ENCODE measurements around the gene HDAC2. TPM values are rescaled to one million over a fixed set of nuclear protein-coding genes. Genes with fewer than 3 reads are reported as not detected.

The HDAC2 gene
- total and polyA plus RNA-seq, 2 experiments from 2014 or later, result 343 to 355 TPM

DNA sequence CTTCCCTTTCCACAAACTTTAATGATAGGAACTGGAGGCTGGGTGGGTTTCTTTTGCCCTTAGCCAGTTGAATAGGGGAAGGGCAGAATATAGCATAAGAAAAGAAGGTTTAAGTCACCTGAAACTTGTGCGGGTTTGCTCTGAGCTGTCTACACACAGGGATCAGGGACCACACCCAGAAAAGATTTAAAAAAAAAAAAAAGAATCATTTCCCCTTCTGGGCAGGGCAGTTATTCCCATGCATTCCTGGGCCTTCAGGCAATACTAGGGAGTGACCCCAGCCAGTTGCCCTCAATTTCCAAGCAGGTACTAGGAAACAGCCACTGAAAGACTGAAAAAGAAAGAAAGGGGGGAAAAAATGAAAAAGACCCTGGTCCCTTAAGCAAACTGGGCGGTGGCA, 39.6 kb upstream of the HDAC2 start:
- Histone ChIP-seq H3K4me3 (no peak overlapping the region), H4K20me1 (replicated peaks; ENCODE audit: insufficient read depth) (no peaks in the 10 kb centered on the region), H2AFZ (no peak overlapping the region; the same call in 1 of the 2 replicates), H3K9me2 (ENCODE audit: insufficient read depth) (no peaks in the 10 kb centered on the region), H3K4me1 (ENCODE audit: insufficient read depth) (peaks cover 47% of the 10 kb centered on the region), H3K36me3 (ENCODE audit: insufficient read depth) (no peaks in the 10 kb centered on the region), H3F3A (replicated peaks; ENCODE audit: low read depth) (no peaks in the 10 kb centered on the region), H3K27ac (ENCODE audit: low read depth) (peak overlapping the region; percentile 34; the same call in 1 of the 2 replicates), H3K79me2 (replicated peaks; ENCODE audit: insufficient read depth) (no peaks in the 10 kb centered on the region), H3K4me2 (peak overlapping the region; percentile 44), H3K27me3 (ENCODE audit: insufficient read depth) (no peaks in the 10 kb centered on the region)
- Mint-ChIP-seq H3K27me3 (ENCODE audit: insufficient read depth, low read depth, poor library complexity) (no peaks in the 10 kb centered on the region), H3K4me3 (no peak overlapping the region), H3K9me3 (no peaks in the 10 kb centered on the region), H3K4me1 (peaks cover 49% of the 10 kb centered on the region), H3K27ac (no peak overlapping the region), H3K36me3 (ENCODE audit: low read depth) (peaks cover 5% of the 10 kb centered on the region; the same call in 2 of the 3 replicates)
- ATAC-seq (0 out of 3 replicates have a peak, but pooled peaks have one; percentile 23), DNase-seq (ENCODE audit: low spot score) (no peak)
- TF ChIP-seq STAT1 (IDR thresholded peaks at IDR 0.05; ENCODE audit: unreplicated experiment), result no peak
- no peak for TF ChIP-seq POLR2AphosphoS5 (IDR thresholded peaks at IDR 0.05; ENCODE audit: low read depth)
- no peak for TF ChIP-seq EZH2phosphoT487 (IDR thresholded peaks at IDR 0.05; ENCODE audit: unreplicated experiment)
- no peak for TF ChIP-seq ZNF331 (CRISPR knock-in tag; IDR thresholded peaks at IDR 0.05; ENCODE audit: low read depth)
- TF ChIP-seq EZH2 (IDR thresholded peaks at IDR 0.05; ENCODE audit: low read depth, unreplicated experiment), result no peak

DNA sequence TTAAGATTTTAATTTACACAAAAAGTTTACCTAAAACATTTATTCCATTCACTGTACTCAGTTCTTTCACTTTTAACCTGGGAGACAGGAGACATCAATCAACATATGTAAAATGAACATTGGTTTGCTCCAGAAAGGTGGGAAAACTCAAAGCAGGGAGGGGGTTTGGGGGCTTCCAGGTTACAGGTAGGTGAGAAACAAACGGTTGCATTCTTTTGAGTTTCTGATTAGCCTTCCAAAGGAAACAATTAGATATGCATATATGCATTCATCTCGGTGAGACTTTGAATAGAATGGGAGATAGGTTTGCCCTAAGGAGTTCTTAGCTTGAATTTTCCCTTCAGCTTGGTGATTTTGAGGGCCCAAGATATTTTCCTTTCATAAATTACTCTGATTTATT, 38.2 kb upstream of the HDAC2 start:
- Histone ChIP-seq H3K4me3 (no peak overlapping the region), H2AFZ (no peak overlapping the region), H3K79me2 (replicated peaks; ENCODE audit: insufficient read depth) (no peaks in the 10 kb centered on the region), H3K9me2 (ENCODE audit: insufficient read depth) (no peaks in the 10 kb centered on the region), H3K27ac (ENCODE audit: low read depth) (no peak overlapping the region; the same call in 1 of the 2 replicates), H3K4me2 (peak overlapping the region; percentile 44), H4K20me1 (replicated peaks; ENCODE audit: insufficient read depth) (no peaks in the 10 kb centered on the region), H3K27me3 (ENCODE audit: insufficient read depth) (no peaks in the 10 kb centered on the region), H3F3A (replicated peaks; ENCODE audit: low read depth) (no peaks in the 10 kb centered on the region), H3K36me3 (ENCODE audit: insufficient read depth) (no peaks in the 10 kb centered on the region), H3K4me1 (ENCODE audit: insufficient read depth) (peaks cover 47% of the 10 kb centered on the region)
- no peaks in the 10 kb centered on the region; the same call in 2 of the 3 replicates for H3K9me3 Mint-ChIP-seq
- ATAC-seq (peak; percentile 79), DNase-seq (ENCODE audit: low spot score) (peak; percentile 69)
- H3K27me3 Mint-ChIP-seq (ENCODE audit: insufficient read depth, low read depth, poor library complexity), result no peaks in the 10 kb centered on the region
- peak overlapping the region; percentile 35; the same call in 2 of the 3 replicates for H3K4me3 Mint-ChIP-seq
- H3K4me1 Mint-ChIP-seq, result peaks cover 49% of the 10 kb centered on the region
- H3K36me3 Mint-ChIP-seq (ENCODE audit: low read depth), result peaks cover 8% of the 10 kb centered on the region
- TF ChIP-seq POLR2AphosphoS5 (IDR thresholded peaks at IDR 0.05; ENCODE audit: low read depth), result no peak
- no peak for TF ChIP-seq STAT1 (IDR thresholded peaks at IDR 0.05; ENCODE audit: unreplicated experiment)
- TF ChIP-seq ZNF331 (CRISPR knock-in tag; IDR thresholded peaks at IDR 0.05; ENCODE audit: low read depth), result no peak
- TF ChIP-seq CREB1 (CRISPR knock-in tag; IDR thresholded peaks at IDR 0.05; ENCODE audit: low read depth), result no peak
- peak; percentile 75 for TF ChIP-seq NANOG (IDR thresholded peaks at IDR 0.05; ENCODE audit: borderline replicate concordance)
- peak overlapping the region; percentile 68 for H3K27ac Mint-ChIP-seq

DNA sequence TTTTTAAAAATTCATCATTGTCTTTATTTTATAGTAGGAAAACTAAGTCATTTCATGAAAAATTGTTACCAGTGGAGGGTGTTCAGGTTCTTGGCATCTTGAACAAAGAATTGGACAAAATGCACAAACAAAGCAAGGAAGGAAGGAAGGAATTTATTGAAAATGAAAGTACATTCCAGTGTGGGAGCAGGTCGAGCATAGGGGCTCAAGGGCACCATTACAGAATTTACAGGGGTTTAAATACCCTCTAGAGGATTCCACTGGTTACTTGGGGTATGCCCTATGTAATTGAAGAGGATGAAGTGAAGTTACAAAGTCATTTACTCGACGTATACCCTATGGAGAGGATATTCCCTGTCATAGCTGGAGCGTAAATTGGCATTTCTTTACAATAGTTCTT, 37.4 kb upstream of the HDAC2 start:
- Histone ChIP-seq H3K4me2 (no peak overlapping the region), H3K27ac (ENCODE audit: low read depth) (peak overlapping the region; percentile 36; the same call in 1 of the 2 replicates)
- no peak for TF ChIP-seq CREB1 (CRISPR knock-in tag; IDR thresholded peaks at IDR 0.05; ENCODE audit: low read depth)
- TF ChIP-seq, protein P1, sequence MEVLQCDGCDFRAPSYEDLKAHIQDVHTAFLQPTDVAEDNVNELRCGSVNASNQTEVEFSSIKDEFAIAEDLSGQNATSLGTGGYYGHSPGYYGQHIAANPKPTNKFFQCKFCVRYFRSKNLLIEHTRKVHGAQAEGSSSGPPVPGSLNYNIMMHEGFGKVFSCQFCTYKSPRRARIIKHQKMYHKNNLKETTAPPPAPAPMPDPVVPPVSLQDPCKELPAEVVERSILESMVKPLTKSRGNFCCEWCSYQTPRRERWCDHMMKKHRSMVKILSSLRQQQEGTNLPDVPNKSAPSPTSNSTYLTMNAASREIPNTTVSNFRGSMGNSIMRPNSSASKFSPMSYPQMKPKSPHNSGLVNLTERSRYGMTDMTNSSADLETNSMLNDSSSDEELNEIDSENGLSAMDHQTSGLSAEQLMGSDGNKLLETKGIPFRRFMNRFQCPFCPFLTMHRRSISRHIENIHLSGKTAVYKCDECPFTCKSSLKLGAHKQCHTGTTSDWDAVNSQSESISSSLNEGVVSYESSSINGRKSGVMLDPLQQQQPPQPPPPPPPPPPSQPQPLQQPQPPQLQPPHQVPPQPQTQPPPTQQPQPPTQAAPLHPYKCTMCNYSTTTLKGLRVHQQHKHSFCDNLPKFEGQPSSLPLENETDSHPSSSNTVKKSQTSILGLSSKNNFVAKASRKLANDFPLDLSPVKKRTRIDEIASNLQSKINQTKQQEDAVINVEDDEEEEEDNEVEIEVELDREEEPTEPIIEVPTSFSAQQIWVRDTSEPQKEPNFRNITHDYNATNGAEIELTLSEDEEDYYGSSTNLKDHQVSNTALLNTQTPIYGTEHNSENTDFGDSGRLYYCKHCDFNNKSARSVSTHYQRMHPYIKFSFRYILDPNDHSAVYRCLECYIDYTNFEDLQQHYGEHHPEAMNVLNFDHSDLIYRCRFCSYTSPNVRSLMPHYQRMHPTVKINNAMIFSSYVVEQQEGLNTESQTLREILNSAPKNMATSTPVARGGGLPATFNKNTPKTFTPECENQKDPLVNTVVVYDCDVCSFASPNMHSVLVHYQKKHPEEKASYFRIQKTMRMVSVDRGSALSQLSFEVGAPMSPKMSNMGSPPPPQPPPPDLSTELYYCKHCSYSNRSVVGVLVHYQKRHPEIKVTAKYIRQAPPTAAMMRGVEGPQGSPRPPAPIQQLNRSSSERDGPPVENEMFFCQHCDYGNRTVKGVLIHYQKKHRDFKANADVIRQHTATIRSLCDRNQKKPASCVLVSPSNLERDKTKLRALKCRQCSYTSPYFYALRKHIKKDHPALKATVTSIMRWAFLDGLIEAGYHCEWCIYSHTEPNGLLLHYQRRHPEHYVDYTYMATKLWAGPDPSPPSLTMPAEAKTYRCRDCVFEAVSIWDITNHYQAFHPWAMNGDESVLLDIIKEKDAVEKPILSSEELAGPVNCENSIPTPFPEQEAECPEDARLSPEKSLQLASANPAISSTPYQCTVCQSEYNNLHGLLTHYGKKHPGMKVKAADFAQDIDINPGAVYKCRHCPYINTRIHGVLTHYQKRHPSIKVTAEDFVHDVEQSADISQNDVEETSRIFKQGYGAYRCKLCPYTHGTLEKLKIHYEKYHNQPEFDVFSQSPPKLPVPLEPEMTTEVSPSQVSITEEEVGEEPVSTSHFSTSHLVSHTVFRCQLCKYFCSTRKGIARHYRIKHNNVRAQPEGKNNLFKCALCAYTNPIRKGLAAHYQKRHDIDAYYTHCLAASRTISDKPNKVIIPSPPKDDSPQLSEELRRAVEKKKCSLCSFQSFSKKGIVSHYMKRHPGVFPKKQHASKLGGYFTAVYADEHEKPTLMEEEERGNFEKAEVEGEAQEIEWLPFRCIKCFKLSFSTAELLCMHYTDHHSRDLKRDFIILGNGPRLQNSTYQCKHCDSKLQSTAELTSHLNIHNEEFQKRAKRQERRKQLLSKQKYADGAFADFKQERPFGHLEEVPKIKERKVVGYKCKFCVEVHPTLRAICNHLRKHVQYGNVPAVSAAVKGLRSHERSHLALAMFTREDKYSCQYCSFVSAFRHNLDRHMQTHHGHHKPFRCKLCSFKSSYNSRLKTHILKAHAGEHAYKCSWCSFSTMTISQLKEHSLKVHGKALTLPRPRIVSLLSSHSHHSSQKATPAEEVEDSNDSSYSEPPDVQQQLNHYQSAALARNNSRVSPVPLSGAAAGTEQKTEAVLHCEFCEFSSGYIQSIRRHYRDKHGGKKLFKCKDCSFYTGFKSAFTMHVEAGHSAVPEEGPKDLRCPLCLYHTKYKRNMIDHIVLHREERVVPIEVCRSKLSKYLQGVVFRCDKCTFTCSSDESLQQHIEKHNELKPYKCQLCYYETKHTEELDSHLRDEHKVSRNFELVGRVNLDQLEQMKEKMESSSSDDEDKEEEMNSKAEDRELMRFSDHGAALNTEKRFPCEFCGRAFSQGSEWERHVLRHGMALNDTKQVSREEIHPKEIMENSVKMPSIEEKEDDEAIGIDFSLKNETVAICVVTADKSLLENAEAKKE (CRISPR knock-in tag; IDR thresholded peaks at IDR 0.05), result no peak
- TF ChIP-seq, protein P2, sequence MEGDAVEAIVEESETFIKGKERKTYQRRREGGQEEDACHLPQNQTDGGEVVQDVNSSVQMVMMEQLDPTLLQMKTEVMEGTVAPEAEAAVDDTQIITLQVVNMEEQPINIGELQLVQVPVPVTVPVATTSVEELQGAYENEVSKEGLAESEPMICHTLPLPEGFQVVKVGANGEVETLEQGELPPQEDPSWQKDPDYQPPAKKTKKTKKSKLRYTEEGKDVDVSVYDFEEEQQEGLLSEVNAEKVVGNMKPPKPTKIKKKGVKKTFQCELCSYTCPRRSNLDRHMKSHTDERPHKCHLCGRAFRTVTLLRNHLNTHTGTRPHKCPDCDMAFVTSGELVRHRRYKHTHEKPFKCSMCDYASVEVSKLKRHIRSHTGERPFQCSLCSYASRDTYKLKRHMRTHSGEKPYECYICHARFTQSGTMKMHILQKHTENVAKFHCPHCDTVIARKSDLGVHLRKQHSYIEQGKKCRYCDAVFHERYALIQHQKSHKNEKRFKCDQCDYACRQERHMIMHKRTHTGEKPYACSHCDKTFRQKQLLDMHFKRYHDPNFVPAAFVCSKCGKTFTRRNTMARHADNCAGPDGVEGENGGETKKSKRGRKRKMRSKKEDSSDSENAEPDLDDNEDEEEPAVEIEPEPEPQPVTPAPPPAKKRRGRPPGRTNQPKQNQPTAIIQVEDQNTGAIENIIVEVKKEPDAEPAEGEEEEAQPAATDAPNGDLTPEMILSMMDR (conservative IDR thresholded peaks at IDR 0.05; ENCODE audit: low read depth in 2 of 2), result no peak

More for the DNA sequence above, 37.4 kb upstream of the HDAC2 start:
- Mint-ChIP-seq H3K4me3 (no peak overlapping the region), H3K36me3 (ENCODE audit: low read depth) (peaks cover 8% of the 10 kb centered on the region), H3K9me3 (no peaks in the 10 kb centered on the region; the same call in 2 of the 3 replicates), H3K27ac (no peak overlapping the region), H3K27me3 (ENCODE audit: insufficient read depth, low read depth, poor library complexity) (no peaks in the 10 kb centered on the region), H3K4me1 (peaks cover 49% of the 10 kb centered on the region)
- H3K4me1 ChIP-seq (ENCODE audit: insufficient read depth), result peaks cover 47% of the 10 kb centered on the region
- no peaks in the 10 kb centered on the region for H3K27me3 ChIP-seq (ENCODE audit: insufficient read depth)
- DNase-seq (ENCODE audit: low spot score) (no peak), ATAC-seq (no peak)
- H3F3A ChIP-seq (replicated peaks; ENCODE audit: low read depth), result no peaks in the 10 kb centered on the region
- H3K9me2 ChIP-seq (ENCODE audit: insufficient read depth), result no peaks in the 10 kb centered on the region
- no peak overlapping the region for H2AFZ ChIP-seq
- H4K20me1 ChIP-seq (replicated peaks; ENCODE audit: insufficient read depth), result no peaks in the 10 kb centered on the region
- H3K79me2 ChIP-seq (replicated peaks; ENCODE audit: insufficient read depth), result no peaks in the 10 kb centered on the region
- H3K4me3 ChIP-seq, result no peak overlapping the region
- H3K36me3 ChIP-seq (ENCODE audit: insufficient read depth), result no peaks in the 10 kb centered on the region
